ENCODE measurements around the gene SEC16A.

GRCh38 chr9:136527131-136527530 is 44.3 kb upstream of the SEC16A start:
- no peak for TF ChIP-seq POLR2A (IDR thresholded peaks at IDR 0.05)
- TF ChIP-seq CTCF (IDR thresholded peaks at IDR 0.05) = no peak
